Natural killer cell (primary cell): ENCODE results near the gene C12orf56. TPM values are rescaled to one million over a fixed set of nuclear protein-coding genes. Genes with fewer than 3 reads are reported as not detected.

Experiments
- ATAC-seq, 3 donors: fragments of 150-1000 bp in 2 of 3; fragments of 200-7000 bp in 1 of 3; cut with Tn5 transposase; 1 replicate in 1 of 3; 2 replicates in 2 of 3; pipeline ENCODE4 v1.10.0; 2021; ENCODE audit warnings: mild to moderate bottlenecking in 2 of 3, moderate library complexity in 2 of 3
- DNase-seq, 2 donors: peaks; one replicate each; pipeline versions ENCODE4 v3.0.0 to v3.0.0-alpha.2; 2013 to 2021; ENCODE audit warnings: mixed read lengths in 1 of 2
- H3K27ac ChIP-seq: one replicate; pipeline ENCODE4 v1.5.1; 2013; ENCODE audit warnings: mild to moderate bottlenecking, low read length
- H3K27me3 ChIP-seq: one replicate; pipeline ENCODE4 v1.6.1; 2013; ENCODE audit warnings: low read length; ENCODE audit not compliant: control insufficient read depth, insufficient read depth
- H3K36me3 ChIP-seq: one replicate; pipeline ENCODE4 v1.6.1; 2013; ENCODE audit warnings: low read length; ENCODE audit not compliant: control insufficient read depth, insufficient read depth
- H3K4me1 ChIP-seq: one replicate; pipeline ENCODE4 v1.6.1; 2013; ENCODE audit warnings: low read length; ENCODE audit not compliant: control insufficient read depth, insufficient read depth
- H3K4me3 ChIP-seq: one replicate; pipeline ENCODE4 v1.5.1; 2013; ENCODE audit warnings: low read length
- H3K9me3 ChIP-seq: one replicate; pipeline ENCODE4 v1.6.1; 2013; ENCODE audit warnings: low read length; ENCODE audit not compliant: control insufficient read depth, insufficient read depth
- H3K27ac Mint-ChIP-seq, 2 donors: one replicate each; pipeline ENCODE4 v1.8.0; 2022; ENCODE audit warnings: mild to moderate bottlenecking in 2 of 2, mixed read lengths in 2 of 2, moderate library complexity in 1 of 2
- H3K27me3 Mint-ChIP-seq, 2 donors: one replicate each; pipeline ENCODE4 v1.8.0; 2022; ENCODE audit warnings: low read depth in 2 of 2, mixed read lengths in 2 of 2
- H3K36me3 Mint-ChIP-seq: one replicate; pipeline ENCODE4 v1.8.0; 2022; ENCODE audit warnings: mixed read lengths
- H3K4me1 Mint-ChIP-seq, 2 donors: one replicate each; pipeline ENCODE4 v1.8.0; 2022; ENCODE audit warnings: mixed read lengths in 2 of 2
- H3K4me3 Mint-ChIP-seq: one replicate; pipeline ENCODE4 v1.8.0; 2022; ENCODE audit warnings: mild to moderate bottlenecking, moderate library complexity, mixed read lengths
- H3K9me3 Mint-ChIP-seq, 2 donors: one replicate each; pipeline ENCODE4 v1.8.0; 2022; ENCODE audit warnings: mixed read lengths in 2 of 2
- WGBS: methylation state at CpG from one replicate; pipeline ENCODE4 v1.1.7; 2013; ENCODE audit warnings: missing lambda C conversion rate; ENCODE audit not compliant: insufficient coverage; 5-methylcytosine and 5-hydroxymethylcytosine counted together
- intact Hi-C: fragments of 100-400 bp; cut with micrococcal nuclease; formaldehyde crosslinking; loops from one replicate; pipeline ENCODE4 v1.14.2; 2022
- total RNA-seq, 4 donors: library from RNA; stranded (reverse); fragments of 120-200 nt in 1 of 4; gene quantifications; one replicate each; pipeline versions ENCODE4 v1.2.3 to v1.2.4, GENCODE V29; 2013 to 2022
- TF ChIP-seq, protein P1 (sequence below): fragments of 200-600 bp; IDR thresholded peaks from one replicate; pipeline ENCODE4 v1.8.0; 2022; ENCODE audit warnings: antibody characterized with exemption

Gene C12orf56
- total RNA-seq, 3 donors from 2014 or later (not counting 1 experiment from before 2014, with no cell fraction given): not detected

DNA sequence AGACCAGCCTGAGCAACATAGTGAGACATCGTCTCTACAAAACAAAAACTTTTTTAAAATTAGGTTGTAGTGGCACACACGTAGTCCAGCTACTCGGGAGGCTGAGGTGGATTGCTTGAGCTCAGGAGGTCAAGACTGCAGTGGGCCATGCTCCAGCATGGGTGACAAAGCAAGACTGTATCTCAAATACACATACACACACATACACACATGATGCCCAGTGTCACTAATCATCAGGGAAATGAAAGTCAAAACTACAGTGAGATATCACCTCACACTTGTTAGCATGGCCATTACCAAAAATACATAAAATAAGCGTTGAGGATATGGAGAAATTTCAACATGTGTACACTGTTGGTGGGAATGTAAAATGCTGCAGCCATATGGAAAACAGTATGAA is 135.3 kb downstream of the C12orf56 start:
- H3K4me3 ChIP-seq: no peak overlapping the region
- H3K27ac ChIP-seq: no peak overlapping the region
- H3K4me3 Mint-ChIP-seq: no peak overlapping the region
- no peak for ATAC-seq
- no peak for DNase-seq
- no peaks in the 10 kb centered on the region for H3K36me3 Mint-ChIP-seq
- H3K36me3 ChIP-seq: no peaks in the 10 kb centered on the region
- no peaks in the 10 kb centered on the region for H3K27me3 ChIP-seq
- intact Hi-C loops: loop anchor here (5.0 kb wide), 2 partner anchors 583 to 833 kb away; no protein-coding TSS in a partner anchor
- H3K4me1 Mint-ChIP-seq: peaks cover 12 to 14% of the 10 kb centered on the region in 2 donors
- H3K27me3 Mint-ChIP-seq: peaks cover 0 to 4% of the 10 kb centered on the region in 2 donors
- no peak overlapping the region for H3K27ac Mint-ChIP-seq
- H3K9me3 ChIP-seq: no peaks in the 10 kb centered on the region
- no peaks in the 10 kb centered on the region for H3K4me1 ChIP-seq
- 58% methylated on average over 3 of the region's 4 CpGs for whole genome bisulfite sequencing
- H3K9me3 Mint-ChIP-seq: no peaks in the 10 kb centered on the region
- TF ChIP-seq, protein P1, sequence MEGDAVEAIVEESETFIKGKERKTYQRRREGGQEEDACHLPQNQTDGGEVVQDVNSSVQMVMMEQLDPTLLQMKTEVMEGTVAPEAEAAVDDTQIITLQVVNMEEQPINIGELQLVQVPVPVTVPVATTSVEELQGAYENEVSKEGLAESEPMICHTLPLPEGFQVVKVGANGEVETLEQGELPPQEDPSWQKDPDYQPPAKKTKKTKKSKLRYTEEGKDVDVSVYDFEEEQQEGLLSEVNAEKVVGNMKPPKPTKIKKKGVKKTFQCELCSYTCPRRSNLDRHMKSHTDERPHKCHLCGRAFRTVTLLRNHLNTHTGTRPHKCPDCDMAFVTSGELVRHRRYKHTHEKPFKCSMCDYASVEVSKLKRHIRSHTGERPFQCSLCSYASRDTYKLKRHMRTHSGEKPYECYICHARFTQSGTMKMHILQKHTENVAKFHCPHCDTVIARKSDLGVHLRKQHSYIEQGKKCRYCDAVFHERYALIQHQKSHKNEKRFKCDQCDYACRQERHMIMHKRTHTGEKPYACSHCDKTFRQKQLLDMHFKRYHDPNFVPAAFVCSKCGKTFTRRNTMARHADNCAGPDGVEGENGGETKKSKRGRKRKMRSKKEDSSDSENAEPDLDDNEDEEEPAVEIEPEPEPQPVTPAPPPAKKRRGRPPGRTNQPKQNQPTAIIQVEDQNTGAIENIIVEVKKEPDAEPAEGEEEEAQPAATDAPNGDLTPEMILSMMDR: no peak

DNA sequence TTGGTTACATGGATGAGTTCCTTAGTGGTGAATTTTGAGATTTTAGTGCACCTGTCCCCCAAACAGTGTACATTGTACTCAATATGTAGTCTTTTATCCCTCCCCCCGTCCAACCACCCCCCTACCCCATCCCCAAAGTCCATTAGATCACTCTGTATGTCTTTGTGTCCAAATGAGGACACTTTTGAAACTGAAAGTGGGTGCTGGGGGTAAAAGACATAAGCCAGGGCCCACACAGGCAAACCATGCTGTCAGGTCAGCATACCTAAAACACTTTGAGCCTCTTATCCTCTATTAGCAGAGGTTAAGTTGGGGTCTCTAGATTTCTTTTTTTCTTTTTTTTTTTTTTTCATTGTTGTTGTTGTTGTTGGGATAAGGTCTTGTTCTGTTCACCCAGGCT is 137.2 kb downstream of the C12orf56 start:
- Histone ChIP-seq H3K4me1 (no peaks in the 10 kb centered on the region), H3K36me3 (no peaks in the 10 kb centered on the region), H3K4me3 (no peak overlapping the region), H3K27ac (no peak overlapping the region), H3K27me3 (no peaks in the 10 kb centered on the region), H3K9me3 (no peaks in the 10 kb centered on the region)
- Mint-ChIP-seq H3K27ac (no peak overlapping the region), H3K9me3 (no peaks in the 10 kb centered on the region), H3K27me3 (peaks cover 0 to 4% of the 10 kb centered on the region in 2 donors), H3K4me1 (peaks cover 12 to 14% of the 10 kb centered on the region in 2 donors), H3K4me3 (no peak overlapping the region), H3K36me3 (no peaks in the 10 kb centered on the region)
- ATAC-seq (no peak), DNase-seq (no peak)
- intact Hi-C loops: no loop called here
- TF ChIP-seq, protein P1: no peak
- WGBS: 71% methylated on average over 1 of the region's 1 CpG

DNA sequence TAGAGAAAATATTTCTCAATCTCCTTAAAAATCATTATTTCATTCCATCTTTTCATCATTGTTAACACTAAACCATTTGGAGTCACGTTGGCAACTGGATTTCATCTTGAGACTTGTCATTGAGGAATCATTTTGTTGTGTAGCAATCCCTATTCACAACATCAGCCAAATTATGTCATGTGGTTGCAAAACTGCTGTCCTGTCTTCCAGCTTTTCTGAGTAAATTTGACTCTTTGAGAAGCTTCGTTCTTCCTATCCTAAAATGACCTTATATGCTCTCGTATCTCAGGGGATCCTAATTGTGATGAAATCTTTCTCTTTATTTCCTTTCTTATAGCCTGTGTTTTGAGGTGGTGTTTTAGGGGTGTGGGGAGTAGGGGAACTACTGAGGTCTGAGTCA is 137.9 kb downstream of the C12orf56 start:
- no peak overlapping the region for H3K27ac ChIP-seq
- H3K36me3 ChIP-seq: no peaks in the 10 kb centered on the region
- no peaks in the 10 kb centered on the region for H3K9me3 Mint-ChIP-seq
- H3K4me3 ChIP-seq: no peak overlapping the region
- no peak overlapping the region for H3K27ac Mint-ChIP-seq
- peaks cover 0 to 4% of the 10 kb centered on the region in 2 donors for H3K27me3 Mint-ChIP-seq
- peaks cover 12 to 14% of the 10 kb centered on the region in 2 donors for H3K4me1 Mint-ChIP-seq
- no peaks in the 10 kb centered on the region for H3K4me1 ChIP-seq
- WGBS: 100% methylated on average over 2 of the region's 3 CpGs
- DNase-seq (no peak), ATAC-seq (no peak)
- intact Hi-C loops: no loop called here
- no peak overlapping the region for H3K4me3 Mint-ChIP-seq
- no peaks in the 10 kb centered on the region for H3K36me3 Mint-ChIP-seq
- H3K27me3 ChIP-seq: no peaks in the 10 kb centered on the region
- TF ChIP-seq, protein P1: no peak
- H3K9me3 ChIP-seq: no peaks in the 10 kb centered on the region

DNA sequence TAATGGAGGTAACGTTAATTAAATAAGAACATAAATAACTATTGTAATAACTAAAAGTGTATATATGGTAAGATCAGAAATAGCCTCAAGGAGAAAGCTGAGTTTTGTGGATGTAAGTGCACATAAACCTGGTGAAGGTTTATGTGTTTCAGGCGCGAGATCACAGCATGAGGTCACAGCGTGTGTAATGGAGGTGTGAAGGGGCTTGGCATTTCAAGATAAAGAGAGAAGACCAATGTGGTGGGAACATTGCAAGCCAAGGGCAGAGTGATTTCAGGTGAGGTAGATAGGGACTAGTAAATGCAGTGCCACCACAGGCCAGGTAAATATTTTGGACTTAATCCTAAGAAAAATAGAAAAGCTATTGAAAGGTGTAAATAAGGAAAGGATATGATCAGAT is 146.7 kb downstream of the C12orf56 start:
- H3K4me3 ChIP-seq: no peak overlapping the region
- Mint-ChIP-seq H3K9me3 (no peaks in the 10 kb centered on the region), H3K36me3 (no peaks in the 10 kb centered on the region), H3K27ac (no peak overlapping the region), H3K4me1 (no peaks in the 10 kb centered on the region), H3K27me3 (peaks cover 5 to 19% of the 10 kb centered on the region in 2 donors), H3K4me3 (no peak overlapping the region)
- intact Hi-C loops: no loop called here
- ATAC-seq (no peak), DNase-seq (no peak)
- H3K36me3 ChIP-seq: no peaks in the 10 kb centered on the region
- no peaks in the 10 kb centered on the region for H3K9me3 ChIP-seq
- H3K27me3 ChIP-seq: no peaks in the 10 kb centered on the region
- 90% methylated on average over 3 of the region's 4 CpGs for WGBS
- no peaks in the 10 kb centered on the region for H3K4me1 ChIP-seq
- TF ChIP-seq, protein P1: no peak
- H3K27ac ChIP-seq: no peak overlapping the region
